ENCODE data around the gene CCDC57.

Gene CCDC57

GRCh38 chr17:82179946-82180475, 32.6 kb downstream of the CCDC57 start:
- no peak overlapping the region for H3K27ac ChIP-seq
- no peak for TF ChIP-seq CTCF (IDR thresholded peaks at IDR 0.05)
- DNase-seq (ENCODE audit: low spot score), result no peak

GRCh38 chr17:82179412-82179811, 33.2 kb downstream of the CCDC57 start:
- Histone ChIP-seq H3K27ac (no peak overlapping the region), H3K4me3 (no peak overlapping the region)
- DNase-seq (ENCODE audit: low spot score), result no peak
- no peak for TF ChIP-seq CTCF (IDR thresholded peaks at IDR 0.05)

More at GRCh38 chr17:82179946-82180475, 32.6 kb downstream of the CCDC57 start:
- no peak overlapping the region for H3K4me3 ChIP-seq

GRCh38 chr17:82178499-82179261, 34.0 kb downstream of the CCDC57 start:
- no peak overlapping the region for H3K27ac ChIP-seq
- TF ChIP-seq CTCF (IDR thresholded peaks at IDR 0.05), result no peak
- no peak for DNase-seq (ENCODE audit: low spot score)
- H3K4me3 ChIP-seq, result no peak overlapping the region

GRCh38 chr17:82177761-82178498, 34.7 kb downstream of the CCDC57 start:
- Histone ChIP-seq H3K27ac (no peak overlapping the region), H3K4me3 (no peak overlapping the region)
- TF ChIP-seq CTCF (IDR thresholded peaks at IDR 0.05), result no peak
- DNase-seq (ENCODE audit: low spot score), result no peak

GRCh38 chr17:82177276-82177675, 35.4 kb downstream of the CCDC57 start:
- Histone ChIP-seq H3K4me3 (no peak overlapping the region), H3K27ac (no peak overlapping the region)
- DNase-seq (ENCODE audit: low spot score), result no peak
- no peak for TF ChIP-seq CTCF (IDR thresholded peaks at IDR 0.05)

- DNase-seq (ENCODE audit: low spot score), result no peak
- no peak for TF ChIP-seq CTCF (IDR thresholded peaks at IDR 0.05)
- Histone ChIP-seq H3K4me3 (no peak overlapping the region), H3K27ac (no peak overlapping the region)
Observed at GRCh38 chr17:82175951-82176350, 36.7 kb downstream of the CCDC57 start.

Measured in coronary artery (tissue), 2 donors.